PC-9 (cell line): ENCODE measurements around the gene CHRNA4. TPM values are rescaled to one million over a fixed set of nuclear protein-coding genes. Genes with fewer than 3 reads are reported as not detected.

Experiments
- BruUV-seq: library from RNA; stranded (reverse); fragments of 400-500 nt; replicated peaks from 2 replicates; lab custom pipeline; 2021; lab: Mats Ljungman, UMichigan
- CTCF ChIA-PET: fragments of 300-600 bp; sonication (Branson Sonifier 250); formaldehyde crosslinking; loops from one replicate; lab custom pipeline; 2022; ENCODE audit warnings: antibody characterized with exemption; lab: Charles Lee
- POLR2A ChIA-PET: fragments of 300-600 bp; sonication (Branson Sonifier 250); formaldehyde crosslinking; loops from one replicate; lab custom pipeline; 2022; ENCODE audit warnings: antibody characterized with exemption; ENCODE audit not compliant: unreplicated experiment; lab: Charles Lee
- DNase-seq, 2 experiments: peaks; one replicate each; pipeline versions ENCODE4 v3.0.0 to v3.0.0-alpha.2; 2015 to 2022; ENCODE audit warnings: mixed read lengths in 1 of 2
- H2AFZ ChIP-seq: fragments of 200-600 bp; sonication (generic); 2 replicates; pipeline ENCODE4 v1.8.1; 2017; ENCODE audit warnings: antibody characterized with exemption
- H3F3A ChIP-seq: fragments of 200-600 bp; sonication (generic); 2 replicates; pipeline ENCODE4 v1.8.1; 2017; ENCODE audit warnings: antibody characterized with exemption, mild to moderate bottlenecking, low read depth; ENCODE audit not compliant: insufficient read depth
- H3K27ac ChIP-seq: fragments of 200-600 bp; sonication (generic); 2 replicates; pipeline ENCODE4 v1.6.1; 2016; ENCODE audit warnings: mixed run types
- H3K27me3 ChIP-seq: fragments of 200-600 bp; sonication (generic); 2 replicates; pipeline ENCODE4 v1.6.1; 2016; ENCODE audit warnings: low read depth, mixed run types; ENCODE audit not compliant: insufficient read depth
- H3K36me3 ChIP-seq: fragments of 200-600 bp; sonication (generic); 2 replicates; pipeline ENCODE4 v1.6.1; 2016; ENCODE audit warnings: low read depth, mixed run types
- H3K4me1 ChIP-seq: fragments of 200-600 bp; sonication (generic); replicated peaks from 2 replicates; pipeline ENCODE4 v1.6.1; 2016; ENCODE audit warnings: mixed run types; ENCODE audit not compliant: insufficient read depth
- H3K4me2 ChIP-seq: fragments of 200-600 bp; sonication (generic); 2 replicates; pipeline ENCODE4 v1.6.1; 2017; ENCODE audit warnings: mixed run types
- H3K4me3 ChIP-seq: fragments of 200-600 bp; sonication (generic); 2 replicates; pipeline ENCODE4 v1.6.1; 2016; ENCODE audit warnings: mixed run types
- H3K79me2 ChIP-seq: fragments of 200-600 bp; sonication (generic); 2 replicates; pipeline ENCODE4 v1.6.1; 2017; ENCODE audit warnings: low read depth, mixed run types
- H3K9me2 ChIP-seq: fragments of 200-600 bp; sonication (generic); 2 replicates; pipeline ENCODE4 v1.8.1; 2017; ENCODE audit warnings: mild to moderate bottlenecking; ENCODE audit not compliant: insufficient read depth
- H3K9me3 ChIP-seq: fragments of 200-600 bp; sonication (generic); 2 replicates; pipeline ENCODE4 v1.8.1; 2016; ENCODE audit warnings: low read depth; ENCODE audit not compliant: insufficient read depth
- H4K20me1 ChIP-seq: fragments of 200-600 bp; sonication (generic); 2 replicates; pipeline ENCODE4 v1.8.1; 2017; ENCODE audit not compliant: insufficient read depth
- EZH2 ChIP-seq: fragments of 200-600 bp; sonication (generic); IDR thresholded peaks from 2 replicates; pipeline ENCODE4 v1.8.0; 2017; ENCODE audit warnings: antibody characterized with exemption, low read depth
- intact Hi-C: fragments of 100-400 bp; cut with micrococcal nuclease; formaldehyde crosslinking; loops from one replicate; pipeline ENCODE4 v1.10.0; 2022; ENCODE audit not compliant: unreplicated experiment
- total RNA-seq: library from RNA; stranded (reverse); gene quantifications from 2 replicates; pipeline ENCODE4 v1.2.3, GENCODE V29; 2021
- TF ChIP-seq, protein P1 (sequence below): fragments of 200-600 bp; sonication (generic); conservative IDR thresholded peaks from 2 replicates; pipeline ENCODE4 v1.6.1; 2017; ENCODE audit warnings: mixed run types, antibody characterized with exemption, mild to moderate bottlenecking, moderate library complexity

CHRNA4 gene
- total RNA-seq, 1 experiment from 2014 or later, result not detected

GRCh38 chr20:63347950-63348827 lies 13.0 kb downstream of the CHRNA4 start:
- no peak overlapping the region for H3K4me2 ChIP-seq
- no peak overlapping the region for H3K27ac ChIP-seq
- H3K4me1 ChIP-seq, result no peaks in the 10 kb centered on the region
- ChIA-PET CTCF (interaction anchor here (0.6 kb wide), 1 partner anchor 75 kb away, joined by 4 read pairs; no protein-coding TSS in a partner anchor), POLR2A (no interaction called here)
- no peak overlapping the region for H3K4me3 ChIP-seq
- no peak overlapping the region for H2AFZ ChIP-seq
- peaks cover 70% of the 10 kb centered on the region for H3K27me3 ChIP-seq
- H3K36me3 ChIP-seq, result no peaks in the 10 kb centered on the region
- intact Hi-C loops, result no loop called here
- no peak for TF ChIP-seq EZH2
- TF ChIP-seq, protein P1, sequence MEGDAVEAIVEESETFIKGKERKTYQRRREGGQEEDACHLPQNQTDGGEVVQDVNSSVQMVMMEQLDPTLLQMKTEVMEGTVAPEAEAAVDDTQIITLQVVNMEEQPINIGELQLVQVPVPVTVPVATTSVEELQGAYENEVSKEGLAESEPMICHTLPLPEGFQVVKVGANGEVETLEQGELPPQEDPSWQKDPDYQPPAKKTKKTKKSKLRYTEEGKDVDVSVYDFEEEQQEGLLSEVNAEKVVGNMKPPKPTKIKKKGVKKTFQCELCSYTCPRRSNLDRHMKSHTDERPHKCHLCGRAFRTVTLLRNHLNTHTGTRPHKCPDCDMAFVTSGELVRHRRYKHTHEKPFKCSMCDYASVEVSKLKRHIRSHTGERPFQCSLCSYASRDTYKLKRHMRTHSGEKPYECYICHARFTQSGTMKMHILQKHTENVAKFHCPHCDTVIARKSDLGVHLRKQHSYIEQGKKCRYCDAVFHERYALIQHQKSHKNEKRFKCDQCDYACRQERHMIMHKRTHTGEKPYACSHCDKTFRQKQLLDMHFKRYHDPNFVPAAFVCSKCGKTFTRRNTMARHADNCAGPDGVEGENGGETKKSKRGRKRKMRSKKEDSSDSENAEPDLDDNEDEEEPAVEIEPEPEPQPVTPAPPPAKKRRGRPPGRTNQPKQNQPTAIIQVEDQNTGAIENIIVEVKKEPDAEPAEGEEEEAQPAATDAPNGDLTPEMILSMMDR, result no peak
- DNase-seq, result no peak
- no peaks in the 10 kb centered on the region for H3K79me2 ChIP-seq
- no peaks in the 10 kb centered on the region for H3K9me2 ChIP-seq
- no peaks in the 10 kb centered on the region; the same call in 1 of the 2 replicates for H3F3A ChIP-seq
- H4K20me1 ChIP-seq, result no peaks in the 10 kb centered on the region
- no peaks in the 10 kb centered on the region for H3K9me3 ChIP-seq
- no TSS peak for BruUV-seq

DNA sequence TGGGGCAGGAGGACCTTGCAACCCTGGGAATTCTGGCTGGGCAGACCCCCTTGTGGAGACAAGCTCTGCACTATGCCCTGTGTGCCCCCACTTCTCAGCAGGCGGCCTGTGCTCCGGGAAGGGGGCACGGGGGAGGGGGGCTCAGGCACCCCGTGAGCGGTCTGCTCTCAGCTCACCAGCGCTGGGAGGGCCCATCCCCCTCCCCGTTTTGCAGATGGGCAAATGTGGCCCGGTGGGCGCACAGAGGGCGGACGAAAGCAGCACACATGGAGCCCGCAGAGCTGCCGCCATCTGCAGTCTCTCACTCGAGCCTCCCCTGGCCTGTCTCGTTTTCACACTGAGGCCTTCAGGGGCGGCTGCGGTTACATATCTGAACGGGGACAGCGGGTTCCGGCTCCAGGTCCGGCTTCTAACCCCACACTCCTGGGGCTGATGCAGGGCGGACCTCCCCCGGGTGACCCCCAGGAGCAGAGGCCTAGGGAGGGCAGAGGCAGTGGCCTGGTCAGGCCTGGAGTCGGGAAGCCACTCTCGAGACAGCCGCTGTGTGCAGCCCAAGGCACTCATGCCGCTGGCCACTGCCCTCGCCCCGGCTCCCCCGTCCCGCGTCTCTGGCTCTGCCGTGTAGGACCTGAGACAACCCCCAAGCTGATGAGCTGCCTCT lies 13.9 kb downstream of the CHRNA4 start:
- peaks cover 77% of the 10 kb centered on the region for H3K27me3 ChIP-seq
- BruUV-seq, result no TSS peak
- POLR2A ChIA-PET, result no interaction called here

More for the DNA sequence above, 13.9 kb downstream of the CHRNA4 start:
- intact Hi-C loops, result no loop called here
- Histone ChIP-seq H3K9me3 (no peaks in the 10 kb centered on the region), H3K36me3 (no peaks in the 10 kb centered on the region), H3K79me2 (no peaks in the 10 kb centered on the region), H3K4me1 (no peaks in the 10 kb centered on the region), H3K4me2 (no peak overlapping the region), H3K9me2 (no peaks in the 10 kb centered on the region), H4K20me1 (no peaks in the 10 kb centered on the region), H3K27ac (no peak overlapping the region), H3K4me3 (no peak overlapping the region), H2AFZ (no peak overlapping the region), H3F3A (no peaks in the 10 kb centered on the region; the same call in 1 of the 2 replicates)
- DNase-seq, result no peak
- peak; percentile 70; the same call in 1 of the 2 replicates for TF ChIP-seq EZH2
- TF ChIP-seq, protein P1, result no peak
- CTCF ChIA-PET, result interaction anchor here (0.6 kb wide), 1 partner anchor 74 kb away, joined by 4 read pairs; no protein-coding TSS in a partner anchor
